Gastroesophageal sphincter (tissue), 4 donors: ENCODE data around the gene EPG5. TPM values are rescaled to one million over a fixed set of nuclear protein-coding genes. Genes with fewer than 3 reads are reported as not detected.

Experiments
- ATAC-seq: fragments of 150-250 bp; one replicate; pipeline ENCODE4 v1.9.1; 2016; ENCODE audit warnings: mild to moderate bottlenecking, moderate library complexity
- H3K27ac ChIP-seq, 4 donors: fragments of 200-600 bp; sonication (generic) in 3 of 4; 1 replicate in 3 of 4; 2 replicates in 1 of 4; pipeline ENCODE4 v1.5.1; 2016 to 2019
- H3K27me3 ChIP-seq: fragments of 200-600 bp; sonication (generic); one replicate; pipeline ENCODE4 v1.5.1; 2019
- H3K36me3 ChIP-seq, 2 donors: fragments of 200-600 bp; sonication (generic); one replicate each; pipeline ENCODE4 v1.5.1; 2019; ENCODE audit warnings: control low read depth in 1 of 2
- H3K4me1 ChIP-seq, 3 donors: fragments of 200-600 bp; sonication (generic); 1 replicate in 2 of 3; 2 replicates in 1 of 3; pipeline ENCODE4 v1.5.1; 2016 to 2019; ENCODE audit warnings: control low read depth in 2 of 3
- H3K4me3 ChIP-seq, 2 donors: fragments of 200-600 bp; sonication (generic); one replicate each; pipeline ENCODE4 v1.5.1; 2019; ENCODE audit warnings: mild to moderate bottlenecking in 1 of 2, moderate library complexity in 1 of 2
- H3K9me3 ChIP-seq, 3 donors: fragments of 200-600 bp; sonication (generic); one replicate each; pipeline ENCODE4 v1.5.1; 2017 to 2019; ENCODE audit warnings: control low read depth in 2 of 3
- CTCF ChIP-seq, 4 experiments: fragments of 200-600 bp in 2 of 4; fragments of 450-650 bp in 2 of 4; sonication (generic) in 1 of 4; IDR thresholded peaks; one replicate each; pipeline ENCODE4 v1.5.1; 2017 to 2019; ENCODE audit warnings: antibody characterized with exemption in 4 of 4, mild to moderate bottlenecking in 2 of 4, moderate library complexity in 2 of 4
- EP300 ChIP-seq: sonication (generic); formaldehyde crosslinking; IDR thresholded peaks from one replicate; pipeline ENCODE4 v1.6.1; 2017; ENCODE audit warnings: antibody characterized with exemption, mild to moderate bottlenecking
- POLR2A ChIP-seq, 2 donors: fragments of 450-650 bp; IDR thresholded peaks; one replicate each; pipeline ENCODE4 v1.6.1; 2017; ENCODE audit warnings: antibody characterized with exemption in 2 of 2, mild to moderate bottlenecking in 2 of 2, moderate library complexity in 1 of 2
- POLR2AphosphoS5 ChIP-seq: sonication (generic); formaldehyde crosslinking; IDR thresholded peaks from one replicate; pipeline ENCODE4 v1.6.1; 2017; ENCODE audit warnings: antibody characterized with exemption
- whole genome bisulfite sequencing, 2 donors: methylation state at CpG; one replicate each; pipeline ENCODE4 v1.1.5; 2018; ENCODE audit warnings: low coverage in 1 of 2; 5-methylcytosine and 5-hydroxymethylcytosine counted together
- total RNA-seq, 4 donors: library from RNA; depleted of rRNA; stranded (reverse); fragments of >200 nt; gene quantifications; one replicate each; pipeline ENCODE4 v1.1.0, GENCODE V29; 2016

Gene EPG5
- total RNA-seq, 4 donors from 2014 or later = 17.3 to 33.7 (median 28.4) TPM

DNA sequence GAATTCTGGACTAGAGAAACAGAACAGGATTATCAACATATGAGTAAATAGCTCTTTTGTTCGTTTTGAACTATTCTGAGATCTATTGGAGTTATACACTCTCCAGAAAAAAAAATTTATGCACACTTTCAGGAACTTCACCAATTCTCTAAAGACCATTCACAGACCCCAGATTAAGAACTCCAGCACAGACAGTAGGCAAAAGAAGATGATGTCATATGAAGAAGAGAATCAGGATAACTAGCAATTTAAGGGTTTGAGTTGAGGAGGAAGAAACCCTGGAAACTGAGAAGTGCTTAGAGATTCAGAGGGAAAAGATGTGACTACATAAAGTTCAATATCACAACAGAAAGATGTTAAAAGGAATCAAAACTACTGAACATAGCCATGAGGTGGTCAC, 71.8 kb downstream of the EPG5 start:
- no peaks in the 10 kb centered on the region for H3K9me3 ChIP-seq
- peaks cover 2 to 30% (median 9%) of the 10 kb centered on the region in 3 donors for H3K4me1 ChIP-seq
- peaks cover 0 to 63% of the 10 kb centered on the region in 2 donors for H3K36me3 ChIP-seq
- H3K27me3 ChIP-seq = no peaks in the 10 kb centered on the region
- H3K4me3 ChIP-seq = no peak overlapping the region
- TF ChIP-seq EP300 = no peak
- no peak for TF ChIP-seq CTCF (IDR thresholded peaks at IDR 0.05)
- no peak for TF ChIP-seq POLR2AphosphoS5
- no peak for TF ChIP-seq POLR2A (IDR thresholded peaks at IDR 0.05)
- ATAC-seq = no peak
- WGBS, 2 donors = 71% methylated on average over 1 of the region's 1 CpG
- H3K27ac ChIP-seq = peak overlapping the region in 2 of 4 donors; percentile 53 to 78

DNA sequence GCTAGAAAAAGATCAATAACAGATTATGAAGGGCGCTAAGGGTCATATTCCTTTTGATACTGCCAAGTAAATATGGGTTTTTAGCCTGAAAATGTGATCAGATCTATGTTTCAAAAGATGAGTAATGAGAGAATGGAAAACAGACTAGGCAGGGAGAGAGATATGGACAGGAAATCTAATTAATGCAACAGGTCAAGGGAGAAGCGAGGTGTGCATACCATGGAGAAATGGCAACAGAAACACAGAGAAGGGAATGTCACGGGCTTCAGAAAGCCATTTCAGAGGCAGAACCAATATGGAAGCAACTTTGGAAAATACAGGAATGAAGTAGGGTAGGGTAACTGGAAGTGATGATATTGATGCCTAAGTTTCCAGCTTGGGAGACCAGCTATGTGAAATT, 72.3 kb downstream of the EPG5 start:
- Histone ChIP-seq H3K4me3 (no peak overlapping the region), H3K36me3 (peaks cover 0 to 59% of the 10 kb centered on the region in 2 donors), H3K27me3 (no peaks in the 10 kb centered on the region), H3K27ac (peak overlapping the region in 1 of 4 donors; percentile 78), H3K9me3 (no peaks in the 10 kb centered on the region), H3K4me1 (peaks cover 2 to 30% (median 9%) of the 10 kb centered on the region in 3 donors)
- TF ChIP-seq POLR2AphosphoS5 (no peak), POLR2A (IDR thresholded peaks at IDR 0.05) (no peak), CTCF (IDR thresholded peaks at IDR 0.05) (no peak), EP300 (no peak)
- ATAC-seq = no peak
- WGBS, 2 donors = 96 to 100% methylated on average over 2 of the region's 3 CpGs

DNA sequence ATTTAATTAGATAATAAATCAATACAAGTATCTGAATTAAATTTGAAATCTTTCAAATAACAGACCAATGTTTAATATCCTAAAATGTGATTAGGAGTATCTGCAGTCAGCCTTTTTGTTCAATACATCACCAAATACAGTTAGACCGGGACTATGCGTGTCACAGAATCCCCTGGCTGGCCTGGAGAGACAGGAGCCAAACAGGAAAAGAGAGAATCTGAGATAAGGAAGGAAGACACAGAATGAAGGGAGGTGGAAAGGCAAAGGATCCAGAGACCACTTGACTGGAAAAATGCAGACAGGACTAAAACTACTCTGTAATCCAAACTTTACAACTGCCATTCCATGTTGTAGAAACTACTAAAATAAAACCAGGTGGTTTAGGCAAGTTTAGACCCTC, 75.3 kb downstream of the EPG5 start:
- Histone ChIP-seq H3K27ac (no peak overlapping the region), H3K4me3 (no peak overlapping the region), H3K9me3 (no peaks in the 10 kb centered on the region), H3K27me3 (no peaks in the 10 kb centered on the region), H3K4me1 (peaks cover 0 to 11% (median 5%) of the 10 kb centered on the region in 3 donors), H3K36me3 (peaks cover 0 to 68% of the 10 kb centered on the region in 2 donors)
- ATAC-seq = no peak
- 70 to 81% methylated on average over 2 of the region's 2 CpGs for WGBS, 2 donors
- TF ChIP-seq POLR2AphosphoS5 (no peak), POLR2A (IDR thresholded peaks at IDR 0.05) (no peak), CTCF (IDR thresholded peaks at IDR 0.05) (no peak), EP300 (no peak)

GRCh38 chr18:45890606-45891005, 76.5 kb downstream of the EPG5 start:
- Histone ChIP-seq H3K27ac (no peak overlapping the region), H3K4me1 (no peaks in the 10 kb centered on the region), H3K36me3 (peaks cover 0 to 74% of the 10 kb centered on the region in 2 donors), H3K9me3 (no peaks in the 10 kb centered on the region), H3K27me3 (no peaks in the 10 kb centered on the region), H3K4me3 (no peak overlapping the region)
- WGBS, 2 donors = 88 to 100% methylated on average over 1 of the region's 1 CpG
- TF ChIP-seq CTCF (IDR thresholded peaks at IDR 0.05) (no peak), EP300 (no peak), POLR2A (IDR thresholded peaks at IDR 0.05) (no peak), POLR2AphosphoS5 (no peak)
- ATAC-seq = no peak

DNA sequence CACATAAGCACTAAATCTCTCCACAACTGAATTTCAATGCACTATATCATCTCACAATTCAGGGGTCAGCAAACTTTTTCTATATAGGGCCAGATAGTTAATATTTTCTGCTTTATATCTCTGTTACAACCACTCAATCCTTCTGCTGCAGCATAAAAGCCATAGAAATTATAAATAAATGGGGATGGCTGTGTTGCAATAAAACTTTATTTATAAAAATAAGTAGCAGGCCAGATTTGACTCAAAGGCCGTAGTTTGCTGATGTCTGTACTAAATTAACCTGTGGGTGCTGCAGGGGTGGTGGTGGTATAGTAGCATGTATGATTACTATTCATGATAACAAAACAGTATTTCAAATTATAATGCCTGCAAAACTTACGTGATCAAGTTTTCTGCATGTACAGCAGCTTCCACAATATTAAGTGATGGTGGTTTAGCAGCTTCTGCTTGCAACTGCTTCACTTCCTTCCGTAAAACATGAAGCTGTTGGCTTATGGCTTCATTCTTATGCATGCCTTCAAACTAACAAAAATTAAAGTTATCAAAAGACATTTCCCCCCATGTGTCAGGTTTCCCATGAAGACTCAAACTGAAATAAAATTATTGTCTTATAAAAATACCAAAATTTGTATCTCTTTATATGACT, 77.6 kb downstream of the EPG5 start:
- no peak for ATAC-seq
- H3K4me1 ChIP-seq = no peaks in the 10 kb centered on the region
- no peak overlapping the region for H3K4me3 ChIP-seq
- no peaks in the 10 kb centered on the region for H3K27me3 ChIP-seq
- WGBS, 2 donors = 89 to 94% methylated on average over 3 of the region's 3 CpGs
- H3K27ac ChIP-seq = no peak overlapping the region
- TF ChIP-seq POLR2AphosphoS5 (no peak), CTCF (IDR thresholded peaks at IDR 0.05) (no peak), POLR2A (IDR thresholded peaks at IDR 0.05) (no peak), EP300 (no peak)
- H3K9me3 ChIP-seq = no peaks in the 10 kb centered on the region
- H3K36me3 ChIP-seq = peaks cover 0 to 76% of the 10 kb centered on the region in 2 donors
